HG02973 (cell line): Measurements from ENCODE around the gene SYNPO2L.

Experiments
- ATAC-seq: cut with Tn5 transposase; IDR thresholded peaks from one replicate; pipeline ENCODE4 v1.9.1; 2021; ENCODE audit warnings: moderate library complexity; ENCODE audit not compliant: unreplicated experiment

SYNPO2L gene

DNA sequence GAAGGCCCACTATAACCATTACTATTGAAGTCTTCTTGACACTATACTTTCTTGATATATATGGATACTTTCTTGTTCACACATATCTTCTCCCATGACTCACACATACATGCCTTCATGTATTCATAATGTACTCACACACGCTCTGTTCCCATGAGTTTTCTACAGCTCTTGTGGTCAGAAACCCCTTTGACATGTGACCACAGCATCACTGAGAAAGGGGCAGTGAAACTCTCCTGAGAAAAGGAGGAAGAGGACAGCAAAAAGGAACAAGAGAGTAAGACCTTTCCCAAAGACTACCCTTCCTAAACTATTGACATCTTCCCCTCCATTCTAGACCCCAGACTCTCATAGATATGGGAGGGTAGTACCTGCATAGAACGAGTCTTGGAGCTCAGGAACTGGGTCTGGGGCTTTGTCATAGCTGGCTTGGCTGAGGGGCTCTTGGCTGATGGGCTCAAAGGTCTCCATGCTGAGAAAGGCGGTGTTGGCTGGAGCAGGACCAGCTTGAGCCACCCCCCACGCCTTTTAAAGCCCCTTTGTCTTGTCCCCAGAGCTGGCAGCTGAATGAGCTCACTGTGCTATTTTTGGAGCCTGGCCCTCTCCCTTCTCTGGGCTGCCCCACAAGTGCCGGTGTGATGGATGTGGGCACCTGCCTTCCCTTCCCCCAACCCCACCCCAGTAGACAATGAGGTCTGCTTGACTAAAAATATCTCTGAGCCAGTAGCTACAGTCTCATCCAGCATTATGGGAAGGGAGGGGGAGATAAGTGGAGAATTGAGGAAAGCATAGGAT is 5.1 kb downstream of the SYNPO2L start:
- no peak for ATAC-seq

DNA sequence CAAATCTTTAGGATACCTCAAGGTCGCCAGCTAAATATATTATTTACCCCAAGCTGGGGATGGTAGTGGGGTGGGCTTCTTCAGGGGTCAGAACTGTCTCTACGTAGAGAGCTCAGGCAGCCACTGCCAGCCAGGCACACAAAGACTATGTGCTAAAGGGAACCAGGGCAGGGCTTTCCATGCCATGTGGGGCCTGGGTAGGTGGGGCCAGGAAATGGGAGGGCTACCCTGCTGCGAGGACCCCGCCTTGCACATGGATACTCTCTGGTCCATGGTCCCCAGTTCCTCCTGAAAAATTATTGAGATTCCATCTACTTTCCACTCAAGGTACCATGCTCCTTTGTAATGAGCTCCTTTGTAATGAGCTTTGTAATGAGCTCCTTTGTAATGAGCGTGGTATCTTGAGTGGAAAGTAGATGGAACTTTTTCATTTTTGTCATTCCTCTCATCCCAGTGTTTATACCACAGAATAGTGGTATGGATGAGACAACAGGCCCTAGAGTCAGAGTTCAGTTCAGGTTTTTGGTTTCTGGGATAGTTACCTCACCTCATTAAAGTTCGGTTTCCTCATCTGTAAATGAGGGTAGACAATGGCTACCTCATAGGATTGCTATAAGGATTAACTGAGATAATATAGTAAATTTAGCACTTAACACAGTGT is 5.8 kb downstream of the SYNPO2L start:
- ATAC-seq = no peak

GRCh38 chr10:73648975-73649829 is 6.6 kb downstream of the SYNPO2L start:
- no peak for ATAC-seq

GRCh38 chr10:73647875-73648651 is 7.8 kb downstream of the SYNPO2L start:
- no peak for ATAC-seq

- no peak for ATAC-seq
These were observed 8.5 kb downstream of the SYNPO2L start for GRCh38 chr10:73647211-73647874.

DNA sequence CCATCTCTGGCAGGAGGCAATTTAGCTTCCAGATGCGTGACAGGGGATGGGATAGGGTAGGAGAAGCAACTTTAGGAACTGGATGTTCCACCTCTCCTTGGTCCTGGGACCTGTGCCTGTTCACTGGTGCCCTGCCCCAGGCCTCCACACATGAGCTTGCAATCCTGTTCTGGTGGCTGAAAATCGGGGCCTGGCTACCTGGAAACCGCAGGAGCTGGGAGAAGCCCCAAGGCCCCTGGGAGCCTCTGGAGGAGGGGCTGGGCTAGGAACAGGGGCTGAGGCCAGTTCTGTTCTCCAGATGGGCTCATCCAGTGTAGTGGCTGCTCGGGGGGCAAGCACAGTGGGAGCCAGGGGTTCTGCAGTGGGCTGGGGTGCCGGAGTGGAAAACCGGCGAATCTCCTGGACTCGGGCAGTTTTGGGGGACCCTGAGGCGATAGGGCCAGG is 9.2 kb downstream of the SYNPO2L start:
- ATAC-seq = no peak

DNA sequence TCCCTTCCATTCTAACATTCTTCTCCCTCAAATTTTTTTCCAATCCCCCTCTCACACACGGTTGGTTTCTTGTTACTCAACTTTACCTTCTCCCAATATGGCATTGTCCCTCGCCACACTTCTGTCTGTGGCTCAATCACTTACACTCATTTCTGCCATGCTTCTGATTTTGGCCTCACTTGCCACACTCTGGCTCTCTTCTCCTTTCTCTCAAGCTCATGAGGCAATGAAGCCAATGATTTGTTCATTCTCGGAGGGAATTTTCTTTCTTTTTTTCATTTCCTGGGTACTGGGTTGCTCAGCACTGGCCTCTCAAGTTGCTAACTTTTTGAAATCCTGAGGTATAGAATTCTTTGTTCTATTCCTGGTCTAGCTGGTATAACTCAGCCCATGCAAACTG is 10.6 kb downstream of the SYNPO2L start:
- no peak for ATAC-seq

- ATAC-seq = no peak
These were observed 11.1 kb downstream of the SYNPO2L start for GRCh38 chr10:73644767-73645166.

DNA sequence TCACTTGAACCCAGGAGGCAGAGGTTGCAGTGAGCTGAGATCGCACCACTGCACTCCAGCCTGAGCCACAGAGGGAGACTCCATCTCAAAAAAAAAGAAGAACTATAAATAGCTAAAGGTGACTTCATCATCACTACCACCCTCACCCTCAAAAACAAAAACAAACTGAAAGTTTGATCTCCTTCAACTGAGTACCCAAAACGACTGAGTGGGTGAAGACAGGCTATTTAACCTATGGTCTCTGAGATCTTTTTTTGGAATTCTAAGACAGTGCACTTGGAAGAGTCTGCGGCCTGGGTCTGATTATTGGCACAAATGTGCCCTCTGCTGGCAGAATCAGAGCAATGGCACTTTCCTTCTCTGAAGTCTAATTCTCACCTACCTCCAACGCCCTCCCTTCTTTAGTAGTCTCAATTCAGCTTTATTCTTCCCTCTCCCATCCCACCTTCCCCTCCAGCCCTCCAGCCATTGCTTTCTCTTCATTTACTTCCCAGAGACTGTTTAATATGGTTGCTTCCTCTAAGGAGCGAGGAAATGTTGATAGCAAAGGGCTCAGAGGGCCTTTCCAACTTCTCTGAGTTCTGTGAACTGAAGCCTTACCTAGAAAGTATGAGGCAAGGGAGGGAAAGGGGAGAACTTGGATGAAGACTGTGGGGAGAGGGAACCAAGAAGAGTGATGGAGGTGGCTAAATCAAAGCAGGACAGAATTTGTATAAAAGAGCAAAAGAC is 11.7 kb downstream of the SYNPO2L start:
- no peak for ATAC-seq

DNA sequence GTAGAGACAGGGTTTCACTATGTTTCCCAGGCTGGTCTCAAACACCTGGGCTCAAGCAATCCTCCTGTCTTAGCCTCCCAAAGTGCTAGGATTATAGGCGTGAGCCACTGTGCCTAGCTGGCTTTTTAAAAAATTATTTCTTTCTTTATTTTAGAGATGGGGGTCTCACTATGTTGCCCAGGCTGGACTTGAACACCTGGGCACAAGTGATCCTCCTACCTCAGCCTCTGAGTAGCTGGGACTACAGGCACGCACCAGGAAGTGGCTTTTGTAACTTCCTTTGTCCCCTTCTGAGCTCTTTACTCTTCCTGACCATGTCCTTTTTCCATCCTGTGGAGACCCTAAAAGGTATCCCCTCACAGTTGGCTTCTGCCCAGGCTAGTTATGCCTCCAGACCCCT is 12.5 kb downstream of the SYNPO2L start:
- ATAC-seq = no peak

GRCh38 chr10:73641328-73642060 is 14.3 kb downstream of the SYNPO2L start, which contains the start of gene MYOZ1:
Gene MYOZ1, minus strand, starts transcription at chr10:73641474. Its CDS starts 1,457 bp downstream, at chr10:73640017.
- ATAC-seq = no peak

DNA sequence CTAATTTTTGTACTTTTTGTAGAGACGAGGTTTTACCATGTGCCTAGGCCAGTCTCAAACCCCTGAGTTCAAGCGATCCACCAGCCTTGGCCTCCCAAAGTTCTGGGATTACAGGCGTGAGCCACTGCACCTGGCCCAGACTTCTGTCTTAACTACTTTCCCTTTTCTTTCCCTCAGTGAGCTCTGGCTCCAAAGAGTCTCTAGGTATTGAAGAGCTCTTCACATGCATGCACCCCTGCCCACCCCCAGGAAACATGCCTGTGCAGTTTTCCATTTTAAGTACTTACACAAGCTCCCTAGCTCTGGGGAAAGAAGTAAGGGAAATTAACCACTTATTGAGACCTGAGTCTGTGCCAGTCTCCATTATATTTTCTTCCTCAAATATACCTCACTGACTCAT is 16.5 kb downstream of the SYNPO2L start:
- no peak for ATAC-seq

DNA sequence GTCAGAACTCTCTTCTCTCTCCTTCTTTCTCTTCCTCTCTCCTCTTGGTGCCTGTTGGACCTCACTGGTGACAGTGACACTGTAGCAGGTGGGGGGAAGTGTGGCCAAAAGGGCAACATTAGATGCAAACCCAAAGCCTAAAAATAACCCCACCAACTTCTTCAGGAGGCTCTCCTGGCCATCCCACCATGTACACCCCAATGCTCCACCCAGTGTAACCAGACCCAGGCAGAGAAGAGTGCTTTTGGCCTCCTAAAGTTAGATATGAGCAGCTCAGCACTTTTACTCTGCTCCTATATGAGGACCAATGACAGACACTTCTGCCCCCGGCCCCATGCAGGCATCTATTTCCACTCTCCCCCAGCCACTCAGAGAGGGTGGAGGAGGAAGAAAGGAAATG is 20.0 kb downstream of the SYNPO2L start:
- no peak for ATAC-seq

GRCh38 chr10:73634421-73634820 is 21.4 kb downstream of the SYNPO2L start:
- no peak for ATAC-seq

DNA sequence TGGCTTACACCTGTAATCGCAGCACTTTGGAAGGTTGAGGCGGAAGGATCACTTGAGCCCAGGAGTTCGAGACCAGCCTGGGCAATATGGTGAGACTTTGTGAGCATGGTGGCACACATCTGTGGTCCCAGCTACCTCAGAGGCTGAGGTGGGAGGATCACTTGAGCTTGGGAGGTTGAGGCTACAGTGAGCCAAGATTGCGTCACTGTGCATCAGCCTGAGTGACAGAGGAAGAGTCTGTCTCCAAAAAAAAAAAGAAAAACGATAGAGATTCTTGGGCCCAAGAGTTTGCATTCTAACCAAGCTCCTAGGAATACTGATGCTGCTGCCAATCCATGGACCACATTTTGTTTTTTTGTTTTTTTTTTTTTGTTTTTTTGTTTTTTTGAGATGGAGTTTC is 26.7 kb downstream of the SYNPO2L start:
- ATAC-seq = no peak

DNA sequence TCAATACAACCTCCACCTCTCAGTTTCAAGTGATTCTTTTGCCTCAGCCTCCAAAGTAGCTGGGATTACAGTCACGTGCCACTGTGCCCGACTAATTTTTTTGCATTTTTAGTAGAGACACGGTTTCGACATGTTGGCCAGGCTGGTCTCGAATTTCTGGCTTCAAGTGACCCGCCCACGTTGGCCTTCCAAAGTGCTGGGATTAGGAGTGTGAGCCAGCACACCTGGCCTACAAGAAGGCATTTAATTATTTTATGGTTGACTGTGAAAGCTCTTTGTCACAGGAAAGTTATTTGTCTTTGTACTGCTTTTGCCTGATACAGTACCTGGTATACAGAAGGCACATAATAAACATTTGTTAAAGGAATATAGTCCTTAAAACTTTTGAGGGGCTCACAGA is 27.4 kb downstream of the SYNPO2L start:
- no peak for ATAC-seq

DNA sequence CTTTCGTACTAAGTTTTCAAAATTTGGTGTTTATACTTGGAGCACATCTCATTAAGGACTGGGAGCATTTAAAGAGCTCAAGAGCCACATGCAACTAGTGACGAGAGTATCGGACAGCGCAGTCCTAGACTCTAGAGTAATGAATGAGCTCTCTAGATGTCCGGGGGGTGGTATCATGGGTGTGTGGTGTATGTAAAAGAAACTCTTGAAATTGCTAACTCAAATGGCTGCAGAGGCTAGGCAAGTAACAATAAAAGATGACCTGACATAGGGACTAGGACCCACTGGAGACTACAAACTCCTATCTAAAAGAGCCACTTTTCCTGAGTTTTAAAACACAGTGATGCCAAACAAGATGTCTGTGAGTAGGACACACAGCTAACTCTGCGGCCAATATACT is 28.5 kb downstream of the SYNPO2L start:
- no peak for ATAC-seq

DNA sequence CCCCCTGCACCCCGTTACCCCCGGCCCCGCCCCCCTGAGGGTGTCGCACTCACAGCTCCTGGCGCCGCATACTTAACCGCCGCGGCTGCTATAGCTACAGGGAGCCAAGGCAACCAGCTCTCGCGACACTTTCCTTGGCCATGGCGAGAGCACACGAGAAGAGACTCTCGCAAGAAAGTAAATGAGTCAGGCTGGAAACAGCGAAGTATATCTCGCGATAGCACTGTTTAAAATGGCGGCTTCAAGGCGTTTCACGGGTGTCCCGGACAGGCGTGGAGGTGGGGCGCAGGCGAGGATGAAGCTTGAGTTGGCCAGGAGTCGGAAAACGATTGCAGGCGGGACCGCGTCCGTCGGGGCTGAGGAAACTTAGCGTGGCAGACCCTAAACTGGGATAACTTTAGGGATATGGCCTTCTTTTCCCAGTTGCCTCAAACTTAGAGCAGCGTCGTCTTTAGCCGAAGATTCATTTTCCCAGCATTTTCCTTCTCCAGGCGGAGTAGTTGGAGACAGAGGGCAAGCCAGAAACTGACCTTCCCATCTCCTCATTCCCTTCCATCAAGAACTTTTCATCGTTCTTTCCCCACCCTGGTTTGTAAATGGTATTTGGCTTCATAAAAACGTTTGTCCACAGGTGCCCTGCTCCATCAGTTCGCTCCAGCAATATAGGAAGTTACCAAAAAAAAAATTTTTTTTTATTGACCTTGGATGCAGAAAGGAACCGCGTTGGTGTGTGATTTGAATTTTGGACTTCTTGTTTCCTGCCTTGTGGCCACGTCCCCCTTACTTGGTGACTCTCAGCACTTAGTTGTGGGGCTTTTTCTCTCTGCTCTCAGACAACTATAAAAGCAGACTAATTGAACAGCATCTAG is 29.7 kb downstream of the SYNPO2L start:
- peak; percentile 96 for ATAC-seq
